ENCODE measurements around the gene CAMKMT. TPM values are rescaled to one million over a fixed set of nuclear protein-coding genes. Genes with fewer than 3 reads are reported as not detected.

CAMKMT gene
- total RNA-seq, 2 experiments from 2014 or later: 25.7 to 27.4 TPM

DNA sequence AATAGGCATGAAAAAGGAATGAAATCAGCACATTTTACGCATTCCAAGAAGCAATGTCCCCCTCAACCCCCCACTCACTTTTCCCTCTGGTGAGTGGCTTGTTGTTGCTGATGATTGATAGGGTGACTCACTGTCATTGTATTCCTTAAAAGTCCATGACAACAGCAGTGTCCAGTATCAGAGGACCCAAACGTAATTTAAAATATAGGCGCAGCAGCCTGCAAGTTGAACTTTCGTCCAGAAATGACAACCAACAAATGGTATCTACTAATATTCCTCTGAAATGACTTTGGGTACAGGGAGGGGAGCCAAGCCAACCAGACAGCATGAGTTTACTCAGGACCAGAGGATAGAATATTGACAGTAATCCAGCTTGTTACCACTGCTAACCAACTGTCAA is 396.8 kb downstream of the CAMKMT start:
- Histone ChIP-seq H2AFZ (ENCODE audit: low read length) (no peak overlapping the region), H3K79me2 (ENCODE audit: insufficient read depth, low read depth, low read length) (no peaks in the 10 kb centered on the region), H3K4me3 (ENCODE audit: low read depth, low read length, poor library complexity, severe bottlenecking) (no peak overlapping the region), H3K4me1 (ENCODE audit: insufficient read depth, low read length, poor library complexity, severe bottlenecking) (no peaks in the 10 kb centered on the region), H3K4me2 (ENCODE audit: low read length) (no peak overlapping the region), H3K36me3 (ENCODE audit: insufficient read depth, low read length) (no peaks in the 10 kb centered on the region), H3K9me3 (ENCODE audit: low read length) (no peaks in the 10 kb centered on the region), H3K9me2 (ENCODE audit: insufficient read depth, low read length) (no peaks in the 10 kb centered on the region), H4K20me1 (ENCODE audit: insufficient read depth, low read length) (no peaks in the 10 kb centered on the region), H3K27ac (ENCODE audit: low read depth, low read length, poor library complexity, severe bottlenecking) (no peak overlapping the region)
- no TSS peak for BruUV-seq (replicated peaks)
- ChIA-PET CTCF (ENCODE audit: unreplicated experiment) (no interaction called here), POLR2A (no interaction called here)
- no peak for DNase-seq (ENCODE audit: low spot score)
- no peak for TF ChIP-seq EZH2phosphoT487 (IDR thresholded peaks at IDR 0.05; ENCODE audit: borderline replicate concordance, low read depth, low read length)
- TF ChIP-seq, protein P1, sequence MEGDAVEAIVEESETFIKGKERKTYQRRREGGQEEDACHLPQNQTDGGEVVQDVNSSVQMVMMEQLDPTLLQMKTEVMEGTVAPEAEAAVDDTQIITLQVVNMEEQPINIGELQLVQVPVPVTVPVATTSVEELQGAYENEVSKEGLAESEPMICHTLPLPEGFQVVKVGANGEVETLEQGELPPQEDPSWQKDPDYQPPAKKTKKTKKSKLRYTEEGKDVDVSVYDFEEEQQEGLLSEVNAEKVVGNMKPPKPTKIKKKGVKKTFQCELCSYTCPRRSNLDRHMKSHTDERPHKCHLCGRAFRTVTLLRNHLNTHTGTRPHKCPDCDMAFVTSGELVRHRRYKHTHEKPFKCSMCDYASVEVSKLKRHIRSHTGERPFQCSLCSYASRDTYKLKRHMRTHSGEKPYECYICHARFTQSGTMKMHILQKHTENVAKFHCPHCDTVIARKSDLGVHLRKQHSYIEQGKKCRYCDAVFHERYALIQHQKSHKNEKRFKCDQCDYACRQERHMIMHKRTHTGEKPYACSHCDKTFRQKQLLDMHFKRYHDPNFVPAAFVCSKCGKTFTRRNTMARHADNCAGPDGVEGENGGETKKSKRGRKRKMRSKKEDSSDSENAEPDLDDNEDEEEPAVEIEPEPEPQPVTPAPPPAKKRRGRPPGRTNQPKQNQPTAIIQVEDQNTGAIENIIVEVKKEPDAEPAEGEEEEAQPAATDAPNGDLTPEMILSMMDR (conservative IDR thresholded peaks at IDR 0.05; ENCODE audit: low read length): no peak
- intact Hi-C loops (cut with micrococcal nuclease; ENCODE audit: unreplicated experiment): no loop called here

GRCh38 chr2:44759823-44760222 is 398.1 kb downstream of the CAMKMT start:
- no peak for DNase-seq (ENCODE audit: low spot score)
- Histone ChIP-seq H3K9me3 (ENCODE audit: low read length) (no peaks in the 10 kb centered on the region), H3K9me2 (ENCODE audit: insufficient read depth, low read length) (no peaks in the 10 kb centered on the region), H3K79me2 (ENCODE audit: insufficient read depth, low read depth, low read length) (no peaks in the 10 kb centered on the region), H3K4me2 (ENCODE audit: low read length) (no peak overlapping the region), H3K36me3 (ENCODE audit: insufficient read depth, low read length) (no peaks in the 10 kb centered on the region), H3K4me3 (ENCODE audit: low read depth, low read length, poor library complexity, severe bottlenecking) (no peak overlapping the region), H2AFZ (ENCODE audit: low read length) (no peak overlapping the region), H3K4me1 (ENCODE audit: insufficient read depth, low read length, poor library complexity, severe bottlenecking) (no peaks in the 10 kb centered on the region), H4K20me1 (ENCODE audit: insufficient read depth, low read length) (no peaks in the 10 kb centered on the region), H3K27ac (ENCODE audit: low read depth, low read length, poor library complexity, severe bottlenecking) (no peak overlapping the region)
- BruUV-seq (replicated peaks): no TSS peak
- ChIA-PET CTCF (ENCODE audit: unreplicated experiment) (no interaction called here), POLR2A (no interaction called here)
- no peak for TF ChIP-seq EZH2phosphoT487 (IDR thresholded peaks at IDR 0.05; ENCODE audit: borderline replicate concordance, low read depth, low read length)
- TF ChIP-seq, protein P1 (conservative IDR thresholded peaks at IDR 0.05; ENCODE audit: low read length): no peak
- intact Hi-C loops (cut with micrococcal nuclease; ENCODE audit: unreplicated experiment): no loop called here

DNA sequence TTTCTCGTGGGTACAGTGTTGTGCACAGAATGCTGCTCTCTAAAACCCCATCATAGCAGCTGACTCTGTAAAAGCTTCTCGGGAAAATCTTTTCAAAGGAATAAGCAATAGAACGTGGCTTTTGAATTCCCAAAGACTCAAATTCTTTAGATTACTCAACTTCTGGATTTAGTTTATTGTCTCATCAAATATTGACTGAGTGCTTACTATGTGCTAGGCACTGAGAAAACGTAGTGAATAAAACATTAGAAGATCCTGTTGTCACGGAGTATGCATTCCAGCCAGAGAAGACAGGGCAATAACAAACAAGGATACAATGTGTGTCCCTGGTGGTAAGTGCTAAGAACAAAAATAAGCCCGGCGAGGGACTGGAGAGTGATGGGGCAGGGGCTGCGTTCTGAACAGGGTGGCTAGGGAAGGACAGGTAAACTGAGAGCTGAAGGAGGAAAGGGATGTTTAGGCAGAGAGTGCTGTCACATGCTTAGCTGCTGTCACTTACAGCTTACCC is 401.6 kb downstream of the CAMKMT start:
- Histone ChIP-seq H3K9me3 (ENCODE audit: low read length) (no peaks in the 10 kb centered on the region), H3K27ac (ENCODE audit: low read depth, low read length, poor library complexity, severe bottlenecking) (no peak overlapping the region), H3K79me2 (ENCODE audit: insufficient read depth, low read depth, low read length) (no peaks in the 10 kb centered on the region), H3K4me2 (ENCODE audit: low read length) (no peak overlapping the region), H3K4me3 (ENCODE audit: low read depth, low read length, poor library complexity, severe bottlenecking) (no peak overlapping the region), H2AFZ (ENCODE audit: low read length) (no peak overlapping the region), H3K36me3 (ENCODE audit: insufficient read depth, low read length) (no peaks in the 10 kb centered on the region), H3K4me1 (ENCODE audit: insufficient read depth, low read length, poor library complexity, severe bottlenecking) (no peaks in the 10 kb centered on the region), H4K20me1 (ENCODE audit: insufficient read depth, low read length) (no peaks in the 10 kb centered on the region), H3K9me2 (ENCODE audit: insufficient read depth, low read length) (no peaks in the 10 kb centered on the region)
- DNase-seq (ENCODE audit: low spot score): no peak
- ChIA-PET POLR2A (interaction anchor here (0.6 kb wide), 1 partner anchor 11 kb away, joined by 3 read pairs; no protein-coding TSS in a partner anchor), CTCF (ENCODE audit: unreplicated experiment) (no interaction called here)
- intact Hi-C loops (cut with micrococcal nuclease; ENCODE audit: unreplicated experiment): no loop called here
- TF ChIP-seq, protein P1 (conservative IDR thresholded peaks at IDR 0.05; ENCODE audit: low read length): no peak
- no peak for TF ChIP-seq EZH2phosphoT487 (IDR thresholded peaks at IDR 0.05; ENCODE audit: borderline replicate concordance, low read depth, low read length)
- no TSS peak for BruUV-seq (replicated peaks)
